ENCODE measurements around the gene ARHGEF3.
"Not testable (repeated sequence)": the region's sequence is repeated elsewhere in the genome, so short reads cannot be mapped to it uniquely, and the experiment has no call there.

Gene ARHGEF3

GRCh38 chr3:56711344-56711743, 90.4 kb downstream of the ARHGEF3 start:
- no peak for DNase-seq

GRCh38 chr3:56707412-56707811, 94.3 kb downstream of the ARHGEF3 start:
- DNase-seq = not testable (repeated sequence)

- DNase-seq = no peak
Measured at GRCh38 chr3:56706629-56707028, 95.1 kb downstream of the ARHGEF3 start.

- no peak for DNase-seq
Measured at GRCh38 chr3:56704706-56705105, 97.0 kb downstream of the ARHGEF3 start.

GRCh38 chr3:56702490-56703315, 99.0 kb downstream of the ARHGEF3 start:
- peak; percentile 68 for DNase-seq

GRCh38 chr3:56700151-56700550, 101.6 kb downstream of the ARHGEF3 start:
- no peak for DNase-seq

GRCh38 chr3:56694867-56695683, 106.7 kb downstream of the ARHGEF3 start:
- DNase-seq = peak; percentile 25

GRCh38 chr3:56693750-56694149, 108.0 kb downstream of the ARHGEF3 start:
- DNase-seq = no peak

- DNase-seq = peak; percentile 66
Measured at GRCh38 chr3:56692520-56693433, 109.0 kb downstream of the ARHGEF3 start.

- not testable (repeated sequence) for DNase-seq
Measured at GRCh38 chr3:56692001-56692365, 109.8 kb downstream of the ARHGEF3 start.

GRCh38 chr3:56691165-56692000, 110.4 kb downstream of the ARHGEF3 start:
- DNase-seq = no peak

GRCh38 chr3:56689303-56689702, 112.4 kb downstream of the ARHGEF3 start:
- DNase-seq = no peak

GRCh38 chr3:56688191-56688590, 113.6 kb downstream of the ARHGEF3 start:
- no peak for DNase-seq

- DNase-seq = no peak
Measured at GRCh38 chr3:56684029-56684428, 117.7 kb downstream of the ARHGEF3 start.

- peak; percentile 92 for DNase-seq
Measured at GRCh38 chr3:56683122-56683817, 118.5 kb downstream of the ARHGEF3 start, which contains the start of gene TASOR. TSS of gene TASOR (minus strand) at chr3:56683265. CDS start at chr3:56683006, 259 bp downstream.

GRCh38 chr3:56682462-56683121, 119.2 kb downstream of the ARHGEF3 start:
- peak; percentile 89 for DNase-seq

- no peak for DNase-seq
Measured at GRCh38 chr3:56681984-56682461, 119.7 kb downstream of the ARHGEF3 start.

GRCh38 chr3:56680054-56680580, 121.6 kb downstream of the ARHGEF3 start:
- no peak for DNase-seq

Data from activated CD4-positive, alpha-beta T cell treated with anti-CD3 and anti-CD28 coated beads, Interleukin-10, Interleukin-2, amounts not matched to agents 100 ng/mL and 50 ng/mL, durations not matched to agents 16 hours and 8 hours (primary cell).